K562 (cell line): ENCODE results near the gene DIO3. TPM values are rescaled to one million over a fixed set of nuclear protein-coding genes. Genes with fewer than 3 reads are reported as not detected.

Experiments used
- ATAC-seq: fragments of 200-7000 bp; cut with Tn5 transposase; 3 replicates; pipeline ENCODE4 v1.9.1; 2020; ENCODE audit warnings: moderate library complexity
- BruUV-seq: library from RNA; stranded (reverse); fragments of 400-500 nt; replicated peaks from 2 replicates; lab custom pipeline; 2021; lab: Mats Ljungman, UMichigan
- CTCF ChIA-PET: fragments of 300-600 bp; formaldehyde crosslinking; extraction: SDS; loops from one replicate; lab custom pipeline; 2021; ENCODE audit warnings: low intra/inter-chr PET ratio; lab: Yijun Ruan, JAX
- POLR2A ChIA-PET: fragments of 300-600, 350-650 bp; sonication (Branson Sonifier 250); formaldehyde crosslinking; extraction: SDS; loops from one replicate; lab custom pipeline; 2021; ENCODE audit warnings: antibody characterized with exemption, inconsistent platforms; lab: Yijun Ruan, JAX
- DNase-seq, 4 experiments: peaks; one replicate each; pipeline versions ENCODE4 v3.0.0 to v3.0.0-alpha.2; 2011 to 2018; ENCODE audit warnings: low spot score in 3 of 4, mixed read lengths in 3 of 4; ENCODE audit errors: extremely low read depth in 1 of 4
- FAIRE-seq: peaks from 2 replicates; lab custom pipeline; 2011; peaks lifted over from hg19 to GRCh38; lab: Jason Lieb, UNC
- H2AFZ ChIP-seq: 2 replicates; pipeline ENCODE4 v1.6.0; 2011; ENCODE audit warnings: low read depth, low read length, control low read depth, inconsistent platforms
- H3K27ac ChIP-seq: fragments of 200-600 bp; 3 replicates; pipeline ENCODE4 v1.8.0; 2011; ENCODE audit warnings: low read depth, mild to moderate bottlenecking, control low read depth, inconsistent platforms, low read length, moderate library complexity, mixed read lengths; ENCODE audit errors: extremely low read depth
- H3K27me3 ChIP-seq, 2 experiments: fragments of 300-600 bp in 1 of 2; 2 replicates in 1 of 2; 3 replicates in 1 of 2; pipeline versions ENCODE4 v1.6.0 to v1.8.0; 2011; ENCODE audit warnings: inconsistent platforms in 2 of 2, low read length in 2 of 2, mild to moderate bottlenecking in 1 of 2, mixed read lengths in 1 of 2, moderate library complexity in 1 of 2; ENCODE audit not compliant: control insufficient read depth in 2 of 2, insufficient read depth in 2 of 2
- H3K36me3 ChIP-seq: fragments of 300-600 bp; 3 replicates; pipeline ENCODE4 v1.8.0; 2011; ENCODE audit warnings: mild to moderate bottlenecking, low read length, inconsistent platforms; ENCODE audit not compliant: control insufficient read depth, insufficient read depth
- H3K4me1 ChIP-seq, 2 experiments: fragments of 200-600 bp in 1 of 2; replicated peaks in 1 of 2; 2 replicates in 1 of 2; 3 replicates in 1 of 2; pipeline versions ENCODE4 v1.5.1 to v1.8.0; 2011; ENCODE audit warnings: inconsistent platforms in 2 of 2, low read length in 2 of 2, mild to moderate bottlenecking in 1 of 2, mixed read lengths in 1 of 2, moderate library complexity in 1 of 2; ENCODE audit not compliant: control insufficient read depth in 2 of 2, insufficient read depth in 2 of 2
- H3K4me2 ChIP-seq: 2 replicates; pipeline ENCODE4 v1.6.1; 2011; ENCODE audit warnings: low read length, control low read depth, inconsistent platforms, mixed read lengths; ENCODE audit not compliant: insufficient read depth
- H3K4me3 ChIP-seq: fragments of 200-600 bp; sonication (generic), shearing (Covaris generic); 2 replicates; pipeline ENCODE4 v1.5.1; 2016; ENCODE audit warnings: control low read depth, inconsistent platforms
- H3K79me2 ChIP-seq: fragments of 200-600 bp; 3 replicates; pipeline ENCODE4 v1.8.0; 2011; ENCODE audit warnings: low read length, inconsistent platforms; ENCODE audit not compliant: control insufficient read depth, insufficient read depth
- H3K9ac ChIP-seq, 2 experiments: 2 replicates each; pipeline versions ENCODE4 v1.6.0 to v1.6.1; 2011; ENCODE audit warnings: low read depth in 2 of 2, low read length in 2 of 2, control low read depth in 1 of 2, inconsistent platforms in 1 of 2, mild to moderate bottlenecking in 1 of 2, mixed read lengths in 1 of 2; ENCODE audit not compliant: insufficient read depth in 1 of 2
- H3K9me1 ChIP-seq: one replicate; pipeline ENCODE4 v1.6.0; 2011; ENCODE audit warnings: inconsistent platforms, mild to moderate bottlenecking, low read length, moderate library complexity; ENCODE audit not compliant: control insufficient read depth, insufficient read depth
- H3K9me3 ChIP-seq: replicated peaks from 2 replicates; pipeline ENCODE4 v1.5.1; 2011; ENCODE audit warnings: low read depth, low read length, inconsistent platforms; ENCODE audit not compliant: control insufficient read depth, insufficient read depth
- H4K20me1 ChIP-seq: replicated peaks from 2 replicates; pipeline ENCODE4 v1.6.1; 2011; ENCODE audit warnings: low read length, inconsistent platforms, mixed read lengths; ENCODE audit not compliant: control insufficient read depth, insufficient read depth
- BACH1 ChIP-seq: fragments of 200-800 bp; sonication (Bioruptor generic); IDR thresholded peaks from 2 replicates; pipeline ENCODE4 v1.6.1; 2016; ENCODE audit warnings: missing genetic modification characterization, missing compliant biosample characterization
- BCOR ChIP-seq: fragments of 450-650 bp; IDR thresholded peaks from 2 replicates; pipeline ENCODE4 v1.6.1; 2016
- CBX2 ChIP-seq: fragments of 200-600 bp; sonication (generic); IDR thresholded peaks from one replicate; pipeline ENCODE4 v1.6.1; 2012; ENCODE audit warnings: mild to moderate bottlenecking, low read length, inconsistent platforms; ENCODE audit not compliant: insufficient read depth, poor library complexity, severe bottlenecking
- DIDO1 ChIP-seq: fragments of 450-650 bp; IDR thresholded peaks from 2 replicates; pipeline ENCODE4 v1.6.1; 2016; ENCODE audit warnings: low read depth, missing biosample characterization, missing genetic modification characterization
- HDAC2 ChIP-seq: fragments of 450-650 bp; IDR thresholded peaks from 2 replicates; pipeline ENCODE4 v1.6.1; 2016; ENCODE audit warnings: mild to moderate bottlenecking
- MEF2D ChIP-seq: conservative IDR thresholded peaks from 2 replicates; pipeline ENCODE4 v1.6.1; 2016; ENCODE audit warnings: low read depth, missing genetic modification characterization, missing compliant biosample characterization
- NCOA6 ChIP-seq: fragments of 450-650 bp; IDR thresholded peaks from 2 replicates; pipeline ENCODE4 v1.6.1; 2017; ENCODE audit warnings: mild to moderate bottlenecking
- RBM17 ChIP-seq: fragments of 200-400 bp; formaldehyde crosslinking; IDR thresholded peaks from 2 replicates; pipeline ENCODE4 v1.6.1; 2017; ENCODE audit warnings: low read depth, mild to moderate bottlenecking, low read length, borderline replicate concordance
- RBM25 ChIP-seq: fragments of 200-400 bp; formaldehyde crosslinking; IDR thresholded peaks from 2 replicates; pipeline ENCODE4 v1.6.1; 2018; ENCODE audit warnings: low read length, low read depth, moderate library complexity; ENCODE audit not compliant: severe bottlenecking
- RNF2 ChIP-seq: sonication (generic); IDR thresholded peaks from 2 replicates; pipeline ENCODE4 v1.6.1; 2016
- SOX6 ChIP-seq: fragments of 450-650 bp; IDR thresholded peaks from 2 replicates; pipeline ENCODE4 v1.6.1; 2014; ENCODE audit warnings: mild to moderate bottlenecking
- SRF ChIP-seq, 2 experiments: fragments of 250-450, 450-650 bp in 1 of 2; sonication (Bioruptor Pico) in 1 of 2; sonication (generic) in 1 of 2; formaldehyde crosslinking; IDR thresholded peaks; 2 replicates each; pipeline versions ENCODE4 v1.5.0 to v1.5.1; 2020 to 2022; ENCODE audit warnings: mild to moderate bottlenecking in 1 of 2, missing genetic modification reagents in 1 of 2
- SRSF9 ChIP-seq: fragments of 200-400 bp; formaldehyde crosslinking; IDR thresholded peaks from 2 replicates; pipeline ENCODE4 v1.6.1; 2017; ENCODE audit warnings: low read depth, low read length, borderline replicate concordance
- ZFP30 ChIP-seq: fragments of 250-450 bp; sonication (Bioruptor Pico); IDR thresholded peaks from 2 replicates; pipeline ENCODE4 v1.8.0; 2022; ENCODE audit warnings: moderate library complexity, mild to moderate bottlenecking, inconsistent platforms, borderline replicate concordance
- ZNF282 ChIP-seq: sonication (generic); formaldehyde crosslinking; IDR thresholded peaks from 2 replicates; pipeline ENCODE4 v1.8.1; 2023; ENCODE audit warnings: missing genetic modification reagents
- WGBS: fragments of 100-300 bp; shearing (Covaris generic); methylation state at CpG from one replicate; pipeline ENCODE4 v1.1.6; 2016; ENCODE audit warnings: low coverage, mixed read lengths; ENCODE audit not compliant: insufficient coverage; ENCODE audit errors: missing lambda C conversion rate; 5-methylcytosine and 5-hydroxymethylcytosine counted together
- in situ Hi-C: fragments of 300-500 bp; cut with MboI; formaldehyde crosslinking; loops from 4 replicates; pipeline ENCODE4 v1.15.0; 2018; ENCODE audit warnings: inconsistent platforms, mixed read lengths
- intact Hi-C: fragments of 100-400 bp; cut with micrococcal nuclease; formaldehyde crosslinking; loops from 2 replicates; pipeline ENCODE4 v1.14.2; 2022
- polyA plus RNA-seq, 8 experiments: library from polyadenylated mRNA; depleted of rRNA in 4 of 8; stranded (reverse) in 5 of 8; unstranded in 3 of 8; fragments of >200 nt; fragmentation: Nextera tagmentation in 2 of 8; fragmentation: Illumina TruSeq in 1 of 8; extraction: Ambion mirVana in 2 of 8; extraction: Trizol in 1 of 8; gene quantifications; 2 replicates each; pipeline versions ENCODE4 v1.2.1 to v1.2.3, GENCODE V29; 2011 to 2014; ENCODE audit warnings: inconsistent platforms in 1 of 8, missing spikeins in 1 of 8
- total RNA-seq, 7 experiments: library from RNA; depleted of rRNA in 6 of 7; stranded (reverse); fragments of >200 nt in 6 of 7; fragmentation: Illumina TruSeq in 2 of 7; extraction: Trizol in 2 of 7; gene quantifications; 2 replicates each; pipeline versions ENCODE4 v1.2.1 to v1.2.3, GENCODE V29; 2011 to 2021; ENCODE audit warnings: low replicate concordance in 1 of 7
- TF ChIP-seq, protein P1 (sequence below): IDR thresholded peaks from 3 replicates; pipeline ENCODE4 v1.6.1; 2011; ENCODE audit warnings: borderline replicate concordance, mild to moderate bottlenecking, moderate library complexity; ENCODE audit not compliant: insufficient read length; ENCODE audit errors: extremely low read depth

DIO3 gene
- total and polyA plus RNA-seq, 9 of the 15 experiments (the other 6 are each of a cell fraction or from before 2014, with no cell fraction given), result not detected

DNA sequence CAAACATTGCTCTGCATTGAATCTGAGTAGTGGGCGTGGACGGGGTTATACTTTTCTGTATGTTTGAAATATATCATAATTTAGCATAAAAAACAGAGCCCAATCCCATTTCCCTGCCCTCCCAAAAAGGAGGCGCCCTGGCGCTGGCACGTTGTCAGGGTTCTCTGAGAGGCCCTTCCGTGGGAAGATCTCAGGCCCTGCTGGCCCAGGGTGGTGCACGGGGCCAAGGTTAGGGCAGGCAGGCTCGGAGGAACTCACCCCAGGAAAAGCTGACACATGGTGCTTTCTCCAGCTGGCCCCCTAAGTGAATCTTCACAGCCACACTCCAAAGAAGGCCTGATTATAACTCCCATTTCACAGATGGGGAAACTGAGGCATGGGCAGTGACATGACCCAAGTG, 17.2 kb downstream of the DIO3 start:
- in situ Hi-C loops, result no loop called here
- POLR2A ChIA-PET, result no interaction called here
- BruUV-seq, result no TSS peak

DNA sequence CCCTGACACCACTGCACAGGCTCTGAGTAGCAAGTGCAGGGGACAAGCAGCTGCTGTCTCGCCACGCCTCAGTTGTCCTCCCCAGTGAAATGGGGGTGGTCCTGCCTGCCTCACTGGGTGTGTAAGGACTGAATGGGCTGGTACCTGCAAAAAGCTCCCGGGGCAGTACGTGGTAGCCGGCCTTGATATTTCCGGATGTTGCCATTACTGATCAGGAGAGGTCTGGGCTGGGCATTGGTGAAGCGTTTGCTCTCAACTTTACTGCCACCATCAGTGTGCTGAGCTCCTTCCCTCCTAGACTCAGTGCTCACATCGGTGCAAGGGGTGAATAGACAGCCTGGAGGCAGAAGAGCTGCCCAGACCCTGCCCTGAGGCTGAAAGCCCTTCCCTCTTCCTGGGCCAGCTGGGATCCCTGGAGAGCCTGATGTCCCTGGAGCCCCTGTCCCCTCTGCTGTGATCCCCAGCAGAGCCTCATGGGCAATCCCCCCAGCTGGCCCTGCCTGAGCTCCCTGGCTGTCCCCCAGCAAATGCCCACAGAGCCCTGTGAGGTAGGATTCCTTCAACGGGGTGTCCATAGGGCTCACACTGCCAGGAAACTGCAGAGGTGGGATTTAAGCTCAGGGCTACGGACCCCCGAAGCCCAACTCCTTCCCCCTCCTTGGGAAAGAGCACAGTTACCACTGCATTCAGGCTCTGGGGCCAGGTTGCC, 18.2 kb downstream of the DIO3 start:
- FAIRE-seq, result no peak
- Histone ChIP-seq H4K20me1 (no peaks in the 10 kb centered on the region), H3K27me3 (no peaks in the 10 kb centered on the region; a peak in 1 of 5 replicates), H3K36me3 (no peaks in the 10 kb centered on the region), H3K79me2 (no peaks in the 10 kb centered on the region), H3K4me2 (no peak overlapping the region), H3K9me1 (no peaks in the 10 kb centered on the region), H3K27ac (no peak overlapping the region), H3K4me3 (no peak overlapping the region), H3K4me1 (peaks cover 0 to 13% of the 10 kb centered on the region in 2 experiments; a peak in 2 of 5 replicates), H2AFZ (no peak overlapping the region), H3K9ac (0 out of 4 replicates have a peak overlapping the region, but pooled peaks of 1 of the 2 experiments have one; percentile 45), H3K9me3 (no peaks in the 10 kb centered on the region)
- BruUV-seq, result no TSS peak
- in situ Hi-C loops, result no loop called here
- ChIA-PET CTCF (no interaction called here), POLR2A (no interaction called here)
- intact Hi-C loops, result no loop called here
- ATAC-seq, result no peak
- no peak for DNase-seq
- 11% methylated on average over 11 of the region's 11 CpGs for WGBS
- TF ChIP-seq SRSF9 (no peak), RNF2 (no peak), SOX6 (no peak), MEF2D (tag) (no peak), SRF (CRISPR knock-in tag; IDR thresholded peaks at IDR 0.05) (no peak), BACH1 (tag) (no peak), CBX2 (no peak)
- TF ChIP-seq, protein P1, sequence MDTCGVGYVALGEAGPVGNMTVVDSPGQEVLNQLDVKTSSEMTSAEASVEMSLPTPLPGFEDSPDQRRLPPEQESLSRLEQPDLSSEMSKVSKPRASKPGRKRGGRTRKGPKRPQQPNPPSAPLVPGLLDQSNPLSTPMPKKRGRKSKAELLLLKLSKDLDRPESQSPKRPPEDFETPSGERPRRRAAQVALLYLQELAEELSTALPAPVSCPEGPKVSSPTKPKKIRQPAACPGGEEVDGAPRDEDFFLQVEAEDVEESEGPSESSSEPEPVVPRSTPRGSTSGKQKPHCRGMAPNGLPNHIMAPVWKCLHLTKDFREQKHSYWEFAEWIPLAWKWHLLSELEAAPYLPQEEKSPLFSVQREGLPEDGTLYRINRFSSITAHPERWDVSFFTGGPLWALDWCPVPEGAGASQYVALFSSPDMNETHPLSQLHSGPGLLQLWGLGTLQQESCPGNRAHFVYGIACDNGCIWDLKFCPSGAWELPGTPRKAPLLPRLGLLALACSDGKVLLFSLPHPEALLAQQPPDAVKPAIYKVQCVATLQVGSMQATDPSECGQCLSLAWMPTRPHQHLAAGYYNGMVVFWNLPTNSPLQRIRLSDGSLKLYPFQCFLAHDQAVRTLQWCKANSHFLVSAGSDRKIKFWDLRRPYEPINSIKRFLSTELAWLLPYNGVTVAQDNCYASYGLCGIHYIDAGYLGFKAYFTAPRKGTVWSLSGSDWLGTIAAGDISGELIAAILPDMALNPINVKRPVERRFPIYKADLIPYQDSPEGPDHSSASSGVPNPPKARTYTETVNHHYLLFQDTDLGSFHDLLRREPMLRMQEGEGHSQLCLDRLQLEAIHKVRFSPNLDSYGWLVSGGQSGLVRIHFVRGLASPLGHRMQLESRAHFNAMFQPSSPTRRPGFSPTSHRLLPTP, result no peak

More for the DNA sequence above, 17.2 kb downstream of the DIO3 start:
- peaks cover 0 to 4% of the 10 kb centered on the region in 2 experiments; a peak in 1 of 5 replicates for H3K4me1 ChIP-seq
- H3K9ac ChIP-seq, result no peak overlapping the region; a peak in 1 of 4 replicates
- ATAC-seq (no peak), DNase-seq (no peak), FAIRE-seq (no peak)
- H3K27me3 ChIP-seq, result peaks cover 0 to 3% of the 10 kb centered on the region in 2 experiments; a peak in 1 of 5 replicates
- CTCF ChIA-PET, result no interaction called here
- no peaks in the 10 kb centered on the region for H4K20me1 ChIP-seq
- H3K36me3 ChIP-seq, result no peaks in the 10 kb centered on the region
- no peak overlapping the region for H3K4me3 ChIP-seq
- H3K9me3 ChIP-seq, result no peaks in the 10 kb centered on the region
- no peak overlapping the region for H2AFZ ChIP-seq
- TF ChIP-seq DIDO1, result no peak
- no peak for TF ChIP-seq ZNF282 (CRISPR knock-in tag)
- TF ChIP-seq HDAC2, result no peak
- no peak for TF ChIP-seq RBM17
- TF ChIP-seq BCOR, result peak; percentile 56; the same call in 1 of the 2 replicates
- TF ChIP-seq RBM25, result peak; percentile 43
- no peak for TF ChIP-seq NCOA6
- no peak for TF ChIP-seq ZFP30 (CRISPR knock-in tag)
- no peaks in the 10 kb centered on the region for H3K79me2 ChIP-seq
- no peak overlapping the region for H3K27ac ChIP-seq
- H3K4me2 ChIP-seq, result no peak overlapping the region
- intact Hi-C loops, result no loop called here
- H3K9me1 ChIP-seq, result no peaks in the 10 kb centered on the region
- 24% methylated on average over 8 of the region's 8 CpGs for WGBS
